ENCODE results near the gene NHERF1.
A peak's percentile ranks its signal among the peaks of the same experiment; 100 is the strongest.

Gene NHERF1

DNA sequence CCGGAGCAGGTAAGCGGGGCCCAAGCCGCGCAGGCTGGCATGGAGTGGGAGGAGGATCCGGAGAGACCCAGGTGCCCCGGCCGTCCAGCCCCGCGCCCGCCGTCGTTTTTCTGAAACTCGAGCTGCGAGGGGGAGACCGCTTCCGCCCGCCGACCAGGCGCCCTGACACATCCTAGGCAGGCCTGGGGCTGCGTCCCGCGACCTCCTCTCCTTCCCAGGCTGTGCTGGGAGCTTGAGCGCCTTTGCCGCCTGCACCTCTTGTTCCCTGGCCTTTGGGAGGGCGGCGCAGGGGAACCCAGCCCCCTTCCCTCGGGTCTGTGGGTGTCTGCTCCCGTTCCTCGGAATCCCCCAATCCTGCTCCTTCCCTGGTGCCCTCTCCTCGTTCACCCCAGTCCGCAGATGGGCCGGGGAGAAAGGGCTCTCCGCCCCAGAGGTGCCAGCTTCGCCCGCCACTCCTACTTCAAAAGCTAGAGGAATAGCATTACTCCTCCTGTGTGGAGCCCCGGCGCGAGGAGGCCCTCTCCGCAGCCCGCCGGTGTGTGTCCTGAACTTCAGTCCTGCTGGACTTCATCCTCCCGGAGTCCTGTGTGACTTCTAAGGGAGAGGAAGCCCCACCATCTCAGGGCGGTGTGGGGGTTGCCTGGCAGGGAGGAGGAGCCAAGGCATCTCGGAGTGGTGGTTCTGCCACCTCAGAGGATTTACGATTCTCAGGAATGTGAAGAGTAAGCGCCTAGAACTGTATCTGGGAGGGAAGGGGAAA, 1.0 kb downstream of the NHERF1 start:
- no peaks in the 10 kb centered on the region for H3K36me3 ChIP-seq (replicated peaks; ENCODE audit: low read depth, low read length)
- H3K27ac ChIP-seq (ENCODE audit: low read length): no peak overlapping the region
- peak overlapping the region; percentile 94 for H3K4me3 ChIP-seq (ENCODE audit: low read length)
- H3K9me3 ChIP-seq (ENCODE audit: insufficient read depth, low read length): no peaks in the 10 kb centered on the region
- H3K4me2 ChIP-seq (ENCODE audit: low read length): peak overlapping the region; percentile 87
- H3K4me1 ChIP-seq (ENCODE audit: low read length): peaks cover 19% of the 10 kb centered on the region
- H2AFZ ChIP-seq (ENCODE audit: low read depth, low read length): no peak overlapping the region
- H3K27me3 ChIP-seq (ENCODE audit: low read depth, low read length): no peaks in the 10 kb centered on the region
- H3K79me2 ChIP-seq (ENCODE audit: low read length): peaks cover 28% of the 10 kb centered on the region
- no peak for TF ChIP-seq EZH2phosphoT487 (IDR thresholded peaks at IDR 0.05; ENCODE audit: low read depth)
- TF ChIP-seq, protein P1, sequence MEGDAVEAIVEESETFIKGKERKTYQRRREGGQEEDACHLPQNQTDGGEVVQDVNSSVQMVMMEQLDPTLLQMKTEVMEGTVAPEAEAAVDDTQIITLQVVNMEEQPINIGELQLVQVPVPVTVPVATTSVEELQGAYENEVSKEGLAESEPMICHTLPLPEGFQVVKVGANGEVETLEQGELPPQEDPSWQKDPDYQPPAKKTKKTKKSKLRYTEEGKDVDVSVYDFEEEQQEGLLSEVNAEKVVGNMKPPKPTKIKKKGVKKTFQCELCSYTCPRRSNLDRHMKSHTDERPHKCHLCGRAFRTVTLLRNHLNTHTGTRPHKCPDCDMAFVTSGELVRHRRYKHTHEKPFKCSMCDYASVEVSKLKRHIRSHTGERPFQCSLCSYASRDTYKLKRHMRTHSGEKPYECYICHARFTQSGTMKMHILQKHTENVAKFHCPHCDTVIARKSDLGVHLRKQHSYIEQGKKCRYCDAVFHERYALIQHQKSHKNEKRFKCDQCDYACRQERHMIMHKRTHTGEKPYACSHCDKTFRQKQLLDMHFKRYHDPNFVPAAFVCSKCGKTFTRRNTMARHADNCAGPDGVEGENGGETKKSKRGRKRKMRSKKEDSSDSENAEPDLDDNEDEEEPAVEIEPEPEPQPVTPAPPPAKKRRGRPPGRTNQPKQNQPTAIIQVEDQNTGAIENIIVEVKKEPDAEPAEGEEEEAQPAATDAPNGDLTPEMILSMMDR (IDR thresholded peaks at IDR 0.05; ENCODE audit: low read depth, low read length): no peak
- H4K20me1 ChIP-seq (ENCODE audit: insufficient read depth, low read length): peaks cover 8% of the 10 kb centered on the region; the same call in 1 of the 2 replicates
- peak overlapping the region; percentile 92 for H3K9ac ChIP-seq (ENCODE audit: low read length)

- H3K36me3 ChIP-seq (replicated peaks; ENCODE audit: low read depth, low read length): no peaks in the 10 kb centered on the region
- no peak overlapping the region; the same call in 1 of the 2 replicates for H3K9ac ChIP-seq (ENCODE audit: low read length)
- no peak overlapping the region for H3K27ac ChIP-seq (ENCODE audit: low read length)
- H2AFZ ChIP-seq (ENCODE audit: low read depth, low read length): no peak overlapping the region
- H3K27me3 ChIP-seq (ENCODE audit: low read depth, low read length): no peaks in the 10 kb centered on the region
- peak overlapping the region; percentile 94 for H3K4me3 ChIP-seq (ENCODE audit: low read length)
- TF ChIP-seq, protein P1 (IDR thresholded peaks at IDR 0.05; ENCODE audit: low read depth, low read length): no peak
- TF ChIP-seq EZH2phosphoT487 (IDR thresholded peaks at IDR 0.05; ENCODE audit: low read depth): no peak
- peaks cover 8% of the 10 kb centered on the region; the same call in 1 of the 2 replicates for H4K20me1 ChIP-seq (ENCODE audit: insufficient read depth, low read length)
- peaks cover 20% of the 10 kb centered on the region for H3K4me1 ChIP-seq (ENCODE audit: low read length)
- H3K4me2 ChIP-seq (ENCODE audit: low read length): peak overlapping the region; percentile 87
- H3K9me3 ChIP-seq (ENCODE audit: insufficient read depth, low read length): no peaks in the 10 kb centered on the region
- H3K79me2 ChIP-seq (ENCODE audit: low read length): peaks cover 28% of the 10 kb centered on the region
These were observed 1.6 kb downstream of the NHERF1 start for GRCh38 chr17:74750039-74750326.

GRCh38 chr17:74750327-74751069, 2.1 kb downstream of the NHERF1 start:
- no peak overlapping the region for H2AFZ ChIP-seq (ENCODE audit: low read depth, low read length)
- no peaks in the 10 kb centered on the region for H3K27me3 ChIP-seq (ENCODE audit: low read depth, low read length)
- H3K4me3 ChIP-seq (ENCODE audit: low read length): peak overlapping the region; percentile 94; the same call in 1 of the 2 replicates
- H3K9me3 ChIP-seq (ENCODE audit: insufficient read depth, low read length): no peaks in the 10 kb centered on the region
- peaks cover 20% of the 10 kb centered on the region for H3K4me1 ChIP-seq (ENCODE audit: low read length)
- H3K9ac ChIP-seq (ENCODE audit: low read length): no peak overlapping the region
- peak overlapping the region; percentile 87 for H3K4me2 ChIP-seq (ENCODE audit: low read length)
- TF ChIP-seq, protein P1 (IDR thresholded peaks at IDR 0.05; ENCODE audit: low read depth, low read length): no peak
- no peak for TF ChIP-seq EZH2phosphoT487 (IDR thresholded peaks at IDR 0.05; ENCODE audit: low read depth)
- H3K27ac ChIP-seq (ENCODE audit: low read length): no peak overlapping the region
- H4K20me1 ChIP-seq (ENCODE audit: insufficient read depth, low read length): peaks cover 8% of the 10 kb centered on the region; the same call in 1 of the 2 replicates
- peaks cover 28% of the 10 kb centered on the region for H3K79me2 ChIP-seq (ENCODE audit: low read length)
- no peaks in the 10 kb centered on the region for H3K36me3 ChIP-seq (replicated peaks; ENCODE audit: low read depth, low read length)

DNA sequence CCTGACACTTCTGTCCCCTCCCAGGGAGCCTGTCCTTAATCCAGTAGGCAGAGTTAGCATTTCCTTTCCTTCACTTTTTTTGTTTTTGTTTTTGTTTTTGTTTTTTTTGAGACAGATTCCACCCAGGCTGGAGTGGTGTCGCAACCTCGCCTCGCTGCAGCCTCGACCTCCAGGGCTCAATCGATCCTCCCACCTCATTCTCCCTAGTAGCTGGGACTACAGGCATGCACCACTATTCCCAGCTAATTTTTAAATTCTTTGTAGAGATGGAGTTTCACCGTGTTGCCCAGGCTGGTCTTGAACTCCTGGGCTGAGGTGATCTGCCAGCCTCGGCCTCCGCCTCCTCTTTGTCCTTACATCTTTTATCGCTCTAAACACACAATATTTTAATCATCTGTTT, 4.0 kb downstream of the NHERF1 start:
- no peak overlapping the region for H3K27ac ChIP-seq (ENCODE audit: low read length)
- no peak for TF ChIP-seq EZH2phosphoT487 (IDR thresholded peaks at IDR 0.05; ENCODE audit: low read depth)
- H3K27me3 ChIP-seq (ENCODE audit: low read depth, low read length): no peaks in the 10 kb centered on the region
- H3K9me3 ChIP-seq (ENCODE audit: insufficient read depth, low read length): no peaks in the 10 kb centered on the region
- H3K4me1 ChIP-seq (ENCODE audit: low read length): peaks cover 20% of the 10 kb centered on the region
- H3K79me2 ChIP-seq (ENCODE audit: low read length): peaks cover 31% of the 10 kb centered on the region
- H3K36me3 ChIP-seq (replicated peaks; ENCODE audit: low read depth, low read length): no peaks in the 10 kb centered on the region
- H3K4me3 ChIP-seq (ENCODE audit: low read length): no peak overlapping the region
- no peak overlapping the region for H3K4me2 ChIP-seq (ENCODE audit: low read length)
- no peak overlapping the region for H3K9ac ChIP-seq (ENCODE audit: low read length)
- H2AFZ ChIP-seq (ENCODE audit: low read depth, low read length): no peak overlapping the region
- H4K20me1 ChIP-seq (ENCODE audit: insufficient read depth, low read length): peaks cover 8% of the 10 kb centered on the region; the same call in 1 of the 2 replicates
